ENCODE results near the gene CAMK1G. TPM values are rescaled to one million over a fixed set of nuclear protein-coding genes. Genes with fewer than 3 reads are reported as not detected.

CAMK1G gene
- total and polyA plus RNA-seq, 2 donors (not counting 1 experiment from before 2014, with no cell fraction given): not detected

GRCh38 chr1:209560952-209561351, 22.6 kb upstream of the CAMK1G start:
- CTCF ChIA-PET: interaction anchor here (0.8 kb wide), 1 partner anchor 131 kb away, joined by 3 read pairs; no protein-coding TSS in a partner anchor
- ATAC-seq (ENCODE audit: low read depth): no peak
- peaks cover 0 to 11% (median 1%) of the 10 kb centered on the region in 4 experiments for H3K27me3 ChIP-seq (replicated peaks in 1 of 4; ENCODE audit: control extremely low read depth in 1 of 4, control insufficient read depth in 3 of 4, insufficient read depth in 4 of 4, low read length in 3 of 4)
- Mint-ChIP-seq H3K27me3 (peaks cover 10% of the 10 kb centered on the region), H3K4me1 (no peaks in the 10 kb centered on the region), H3K9me3 (ENCODE audit: insufficient read depth) (no peaks in the 10 kb centered on the region), H3K4me3 (no peak overlapping the region), H3K27ac (no peak overlapping the region)
- no peak overlapping the region for H2AFZ ChIP-seq (ENCODE audit: insufficient read depth, low read depth, low read length, poor library complexity, severe bottlenecking)
- no peaks in the 10 kb centered on the region for H3K79me2 ChIP-seq (ENCODE audit: control insufficient read depth, insufficient read depth, low read length)
- no peak for DNase-seq
- no peaks in the 10 kb centered on the region for H3K36me3 ChIP-seq (replicated peaks in 1 of 2; ENCODE audit: control extremely low read depth in 1 of 2, control insufficient read depth in 1 of 2, extremely low read depth in 1 of 2, insufficient read depth in 2 of 2, low read length in 1 of 2)
- intact Hi-C loops (cut with micrococcal nuclease): no loop called here
- H3K9ac ChIP-seq (ENCODE audit: low read length): no peak overlapping the region
- no peaks in the 10 kb centered on the region for H4K20me1 ChIP-seq (ENCODE audit: control insufficient read depth, insufficient read depth, low read length, poor library complexity, severe bottlenecking)
- no peaks in the 10 kb centered on the region for H3K9me3 ChIP-seq (ENCODE audit: control extremely low read depth in 1 of 3, control insufficient read depth in 2 of 3, insufficient read depth in 1 of 3, low read length in 2 of 3)
- no peak overlapping the region for H3K27ac ChIP-seq (ENCODE audit: low read length in 2 of 2)
- no peak overlapping the region for H3K4me2 ChIP-seq (replicated peaks; ENCODE audit: low read depth, low read length, poor library complexity, severe bottlenecking)
- POLR2A ChIA-PET: no interaction called here
- TF ChIP-seq CTCF (IDR thresholded peaks at IDR 0.05) (no peak), EZH2 (IDR thresholded peaks at IDR 0.05; ENCODE audit: borderline replicate concordance, insufficient read depth, low read depth, low read length, poor library complexity, severe bottlenecking) (no peak)
- no peak overlapping the region for H3K4me3 ChIP-seq (ENCODE audit: control extremely low read depth in 1 of 5, extremely low read depth in 1 of 5, insufficient read depth in 1 of 5, low read depth in 2 of 5, low read length in 4 of 5)
- 88% methylated on average over 5 of the region's 10 CpGs for WGBS (ENCODE audit: insufficient coverage)
- H3K4me1 ChIP-seq (ENCODE audit: control insufficient read depth in 2 of 2, insufficient read depth in 2 of 2, low read length in 2 of 2): no peaks in the 10 kb centered on the region

GRCh38 chr1:209561532-209561931, 22.0 kb upstream of the CAMK1G start:
- H3K36me3 ChIP-seq (replicated peaks in 1 of 2; ENCODE audit: control extremely low read depth in 1 of 2, control insufficient read depth in 1 of 2, extremely low read depth in 1 of 2, insufficient read depth in 2 of 2, low read length in 1 of 2): no peaks in the 10 kb centered on the region
- Mint-ChIP-seq H3K4me3 (no peak overlapping the region), H3K9me3 (ENCODE audit: insufficient read depth) (no peaks in the 10 kb centered on the region), H3K27me3 (peaks cover 16% of the 10 kb centered on the region), H3K27ac (no peak overlapping the region), H3K4me1 (no peaks in the 10 kb centered on the region)
- peaks cover 0 to 12% (median 1%) of the 10 kb centered on the region in 4 experiments for H3K27me3 ChIP-seq (replicated peaks in 1 of 4; ENCODE audit: control extremely low read depth in 1 of 4, control insufficient read depth in 3 of 4, insufficient read depth in 4 of 4, low read length in 3 of 4)
- WGBS (ENCODE audit: insufficient coverage): 94% methylated on average over 2 of the region's 6 CpGs
- no peaks in the 10 kb centered on the region for H4K20me1 ChIP-seq (ENCODE audit: control insufficient read depth, insufficient read depth, low read length, poor library complexity, severe bottlenecking)
- H3K27ac ChIP-seq (ENCODE audit: low read length in 2 of 2): no peak overlapping the region
- ATAC-seq (ENCODE audit: low read depth): no peak
- ChIA-PET CTCF (interaction anchor here (0.8 kb wide), 1 partner anchor 130 kb away, joined by 3 read pairs; no protein-coding TSS in a partner anchor), POLR2A (no interaction called here)
- no peaks in the 10 kb centered on the region for H3K79me2 ChIP-seq (ENCODE audit: control insufficient read depth, insufficient read depth, low read length)
- H3K9me3 ChIP-seq (ENCODE audit: control extremely low read depth in 1 of 3, control insufficient read depth in 2 of 3, insufficient read depth in 1 of 3, low read length in 2 of 3): no peaks in the 10 kb centered on the region
- intact Hi-C loops (cut with micrococcal nuclease): no loop called here
- H3K4me3 ChIP-seq (ENCODE audit: control extremely low read depth in 1 of 5, extremely low read depth in 1 of 5, insufficient read depth in 1 of 5, low read depth in 2 of 5, low read length in 4 of 5): no peak overlapping the region
- H3K4me1 ChIP-seq (ENCODE audit: control insufficient read depth in 2 of 2, insufficient read depth in 2 of 2, low read length in 2 of 2): no peaks in the 10 kb centered on the region
- no peak for DNase-seq
- TF ChIP-seq CTCF (IDR thresholded peaks at IDR 0.05) (no peak), EZH2 (IDR thresholded peaks at IDR 0.05; ENCODE audit: borderline replicate concordance, insufficient read depth, low read depth, low read length, poor library complexity, severe bottlenecking) (no peak)
- no peak overlapping the region for H3K4me2 ChIP-seq (replicated peaks; ENCODE audit: low read depth, low read length, poor library complexity, severe bottlenecking)
- H2AFZ ChIP-seq (ENCODE audit: insufficient read depth, low read depth, low read length, poor library complexity, severe bottlenecking): no peak overlapping the region
- no peak overlapping the region for H3K9ac ChIP-seq (ENCODE audit: low read length)
